K562 (cell line): ENCODE data around the gene PITHD1. TPM values are rescaled to one million over a fixed set of nuclear protein-coding genes. Genes with fewer than 3 reads are reported as not detected.

ENCODE experiments used
- BCOR ChIP-seq: fragments of 450-650 bp; IDR thresholded peaks from 2 replicates; pipeline ENCODE4 v1.6.1; 2016
- CBFA2T3 ChIP-seq: fragments of 450-650 bp; IDR thresholded peaks from 2 replicates; pipeline ENCODE4 v1.6.1; 2017
- CBX2 ChIP-seq: fragments of 200-600 bp; sonication (generic); IDR thresholded peaks from one replicate; pipeline ENCODE4 v1.6.1; 2012; ENCODE audit warnings: mild to moderate bottlenecking, low read length, inconsistent platforms; ENCODE audit not compliant: insufficient read depth, poor library complexity, severe bottlenecking
- ELF4 ChIP-seq: fragments of 450-650 bp; formaldehyde crosslinking; IDR thresholded peaks from 2 replicates; pipeline ENCODE4 v1.4.0; 2022; ENCODE audit warnings: missing genetic modification characterization
- ESRRB ChIP-seq: fragments of 250-450 bp; sonication (Bioruptor Pico); IDR thresholded peaks from 2 replicates; pipeline ENCODE4 v1.5.0; 2020; ENCODE audit warnings: mild to moderate bottlenecking, moderate library complexity, borderline replicate concordance
- GTF2E2 ChIP-seq: fragments of 200-800 bp; sonication (Bioruptor generic); IDR thresholded peaks from 2 replicates; pipeline ENCODE4 v1.6.1; 2016; ENCODE audit warnings: missing genetic modification characterization, missing compliant biosample characterization
- MAFK ChIP-seq: IDR thresholded peaks from 2 replicates; pipeline ENCODE4 v1.6.1; 2011; ENCODE audit warnings: low read length, improper control_type of control experiment
- MEIS2 ChIP-seq: fragments of 450-650 bp; IDR thresholded peaks from 2 replicates; pipeline ENCODE4 v1.6.1; 2014; ENCODE audit warnings: mild to moderate bottlenecking; ENCODE audit not compliant: partially characterized antibody
- NR1H2 ChIP-seq: sonication (generic); formaldehyde crosslinking; IDR thresholded peaks from 2 replicates; pipeline ENCODE4 v1.4.0; 2020; ENCODE audit warnings: mild to moderate bottlenecking, missing genetic modification reagents
- POLR2G ChIP-seq: fragments of 200-400 bp; formaldehyde crosslinking; IDR thresholded peaks from 2 replicates; pipeline ENCODE4 v1.6.1; 2017; ENCODE audit warnings: low read depth, mild to moderate bottlenecking, antibody characterized with exemption, low read length, moderate library complexity
- SRSF9 ChIP-seq: fragments of 200-400 bp; formaldehyde crosslinking; IDR thresholded peaks from 2 replicates; pipeline ENCODE4 v1.6.1; 2017; ENCODE audit warnings: low read depth, low read length, borderline replicate concordance
- TRIM28 ChIP-seq: fragments of 450-650 bp; IDR thresholded peaks from 2 replicates; pipeline ENCODE4 v1.6.1; 2017
- polyA plus RNA-seq, 8 experiments: library from polyadenylated mRNA; depleted of rRNA in 4 of 8; stranded (reverse) in 5 of 8; unstranded in 3 of 8; fragments of >200 nt; fragmentation: Nextera tagmentation in 2 of 8; fragmentation: Illumina TruSeq in 1 of 8; extraction: Ambion mirVana in 2 of 8; extraction: Trizol in 1 of 8; gene quantifications; 2 replicates each; pipeline versions ENCODE4 v1.2.1 to v1.2.3, GENCODE V29; 2011 to 2014; ENCODE audit warnings: inconsistent platforms in 1 of 8, missing spikeins in 1 of 8
- total RNA-seq, 7 experiments: library from RNA; depleted of rRNA in 6 of 7; stranded (reverse); fragments of >200 nt in 6 of 7; fragmentation: Illumina TruSeq in 2 of 7; extraction: Trizol in 2 of 7; gene quantifications; 2 replicates each; pipeline versions ENCODE4 v1.2.1 to v1.2.3, GENCODE V29; 2011 to 2021; ENCODE audit warnings: low replicate concordance in 1 of 7
- TF ChIP-seq, protein P1 (sequence below), 2 experiments: fragments of 150-350 bp in 1 of 2; IDR thresholded peaks; 2 replicates each; pipeline ENCODE4 v1.6.1; 2012 to 2016; ENCODE audit warnings: low read depth in 2 of 2, low read length in 2 of 2, mild to moderate bottlenecking in 1 of 2, moderate library complexity in 1 of 2
- TF ChIP-seq, protein P2 (sequence below): fragments of 200-800 bp; sonication (Bioruptor generic); IDR thresholded peaks from 2 replicates; pipeline ENCODE4 v1.6.1; 2016; ENCODE audit warnings: missing genetic modification characterization, missing compliant biosample characterization
- TF ChIP-seq, protein P3 (sequence below): fragments of 250-450 bp; sonication (Bioruptor Pico); IDR thresholded peaks from 2 replicates; pipeline ENCODE4 v1.8.0; 2022; ENCODE audit warnings: moderate library complexity, mild to moderate bottlenecking, inconsistent platforms
- TF ChIP-seq, protein P4 (sequence below): fragments of 450-650 bp; IDR thresholded peaks from 2 replicates; pipeline ENCODE4 v1.6.1; 2016; ENCODE audit warnings: missing biosample characterization, missing genetic modification characterization

Gene PITHD1
- total and polyA plus RNA-seq, 9 of the 15 experiments (the other 6 are each of a cell fraction or from before 2014, with no cell fraction given): 46.5 to 175 (median 149) TPM

DNA sequence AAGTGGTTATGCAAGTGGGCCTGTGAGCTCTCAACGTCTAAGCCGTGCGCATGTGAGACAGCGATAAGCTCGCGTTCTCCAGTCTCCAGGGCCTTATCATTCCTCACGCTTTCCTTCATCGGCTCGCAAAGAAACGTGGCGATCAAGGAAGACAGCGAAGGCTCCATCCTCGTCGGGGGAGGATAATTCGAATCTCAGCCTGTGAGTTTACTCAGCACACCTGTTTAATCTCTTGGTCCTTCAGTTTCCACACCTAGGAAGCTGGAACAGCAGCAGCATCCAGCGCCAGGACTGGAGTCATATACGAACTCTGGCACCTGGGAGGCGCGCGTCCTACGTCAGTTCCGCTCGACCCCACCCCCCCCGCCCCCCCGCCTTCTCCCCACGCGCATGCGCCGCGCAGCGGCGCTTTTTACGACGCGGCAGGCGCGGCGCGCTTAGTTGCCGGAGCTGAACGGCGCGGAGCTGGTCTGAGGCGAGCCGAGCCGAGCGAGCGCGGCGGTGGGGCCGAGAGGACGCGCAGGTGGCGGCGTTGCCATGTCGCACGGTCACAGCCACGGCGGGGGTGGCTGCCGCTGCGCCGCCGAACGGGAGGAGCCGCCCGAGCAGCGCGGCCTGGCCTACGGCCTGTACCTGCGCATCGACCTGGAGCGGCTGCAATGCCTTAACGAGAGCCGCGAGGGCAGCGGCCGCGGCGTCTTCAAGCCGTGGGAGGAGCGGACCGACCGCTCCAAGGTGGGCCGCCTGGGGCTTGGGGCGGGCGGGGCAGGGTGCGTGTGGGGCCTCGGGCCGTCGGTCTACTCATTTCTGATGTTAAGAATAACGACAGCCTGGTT, at the start of gene PITHD1 (continued):
- TF ChIP-seq MEIS2 (peak; percentile 91), MAFK (no peak), ELF4 (CRISPR knock-in tag) (no peak; the same call in 1 of the 2 replicates), POLR2G (peak; percentile 96), BCOR (peak; percentile 76), CBFA2T3 (peak; percentile 98), SRSF9 (no peak), NR1H2 (CRISPR knock-in tag) (no peak; the same call in 1 of the 2 replicates), GTF2E2 (tag) (peak; percentile 74; the same call in 1 of the 2 replicates), ESRRB (no peak; the same call in 1 of the 2 replicates), CBX2 (no peak), TRIM28 (0 out of 2 replicates have a peak, but pooled peaks have one; percentile 8)
- TF ChIP-seq, protein P1, sequence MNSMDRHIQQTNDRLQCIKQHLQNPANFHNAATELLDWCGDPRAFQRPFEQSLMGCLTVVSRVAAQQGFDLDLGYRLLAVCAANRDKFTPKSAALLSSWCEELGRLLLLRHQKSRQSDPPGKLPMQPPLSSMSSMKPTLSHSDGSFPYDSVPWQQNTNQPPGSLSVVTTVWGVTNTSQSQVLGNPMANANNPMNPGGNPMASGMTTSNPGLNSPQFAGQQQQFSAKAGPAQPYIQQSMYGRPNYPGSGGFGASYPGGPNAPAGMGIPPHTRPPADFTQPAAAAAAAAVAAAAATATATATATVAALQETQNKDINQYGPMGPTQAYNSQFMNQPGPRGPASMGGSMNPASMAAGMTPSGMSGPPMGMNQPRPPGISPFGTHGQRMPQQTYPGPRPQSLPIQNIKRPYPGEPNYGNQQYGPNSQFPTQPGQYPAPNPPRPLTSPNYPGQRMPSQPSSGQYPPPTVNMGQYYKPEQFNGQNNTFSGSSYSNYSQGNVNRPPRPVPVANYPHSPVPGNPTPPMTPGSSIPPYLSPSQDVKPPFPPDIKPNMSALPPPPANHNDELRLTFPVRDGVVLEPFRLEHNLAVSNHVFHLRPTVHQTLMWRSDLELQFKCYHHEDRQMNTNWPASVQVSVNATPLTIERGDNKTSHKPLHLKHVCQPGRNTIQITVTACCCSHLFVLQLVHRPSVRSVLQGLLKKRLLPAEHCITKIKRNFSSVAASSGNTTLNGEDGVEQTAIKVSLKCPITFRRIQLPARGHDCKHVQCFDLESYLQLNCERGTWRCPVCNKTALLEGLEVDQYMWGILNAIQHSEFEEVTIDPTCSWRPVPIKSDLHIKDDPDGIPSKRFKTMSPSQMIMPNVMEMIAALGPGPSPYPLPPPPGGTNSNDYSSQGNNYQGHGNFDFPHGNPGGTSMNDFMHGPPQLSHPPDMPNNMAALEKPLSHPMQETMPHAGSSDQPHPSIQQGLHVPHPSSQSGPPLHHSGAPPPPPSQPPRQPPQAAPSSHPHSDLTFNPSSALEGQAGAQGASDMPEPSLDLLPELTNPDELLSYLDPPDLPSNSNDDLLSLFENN (IDR thresholded peaks at IDR 0.05; ENCODE audit: low read depth in 2 of 2, low read length in 2 of 2): peak in 1 of 2 experiments; percentile 82; a peak in 1 of 4 replicates
- TF ChIP-seq, protein P2, sequence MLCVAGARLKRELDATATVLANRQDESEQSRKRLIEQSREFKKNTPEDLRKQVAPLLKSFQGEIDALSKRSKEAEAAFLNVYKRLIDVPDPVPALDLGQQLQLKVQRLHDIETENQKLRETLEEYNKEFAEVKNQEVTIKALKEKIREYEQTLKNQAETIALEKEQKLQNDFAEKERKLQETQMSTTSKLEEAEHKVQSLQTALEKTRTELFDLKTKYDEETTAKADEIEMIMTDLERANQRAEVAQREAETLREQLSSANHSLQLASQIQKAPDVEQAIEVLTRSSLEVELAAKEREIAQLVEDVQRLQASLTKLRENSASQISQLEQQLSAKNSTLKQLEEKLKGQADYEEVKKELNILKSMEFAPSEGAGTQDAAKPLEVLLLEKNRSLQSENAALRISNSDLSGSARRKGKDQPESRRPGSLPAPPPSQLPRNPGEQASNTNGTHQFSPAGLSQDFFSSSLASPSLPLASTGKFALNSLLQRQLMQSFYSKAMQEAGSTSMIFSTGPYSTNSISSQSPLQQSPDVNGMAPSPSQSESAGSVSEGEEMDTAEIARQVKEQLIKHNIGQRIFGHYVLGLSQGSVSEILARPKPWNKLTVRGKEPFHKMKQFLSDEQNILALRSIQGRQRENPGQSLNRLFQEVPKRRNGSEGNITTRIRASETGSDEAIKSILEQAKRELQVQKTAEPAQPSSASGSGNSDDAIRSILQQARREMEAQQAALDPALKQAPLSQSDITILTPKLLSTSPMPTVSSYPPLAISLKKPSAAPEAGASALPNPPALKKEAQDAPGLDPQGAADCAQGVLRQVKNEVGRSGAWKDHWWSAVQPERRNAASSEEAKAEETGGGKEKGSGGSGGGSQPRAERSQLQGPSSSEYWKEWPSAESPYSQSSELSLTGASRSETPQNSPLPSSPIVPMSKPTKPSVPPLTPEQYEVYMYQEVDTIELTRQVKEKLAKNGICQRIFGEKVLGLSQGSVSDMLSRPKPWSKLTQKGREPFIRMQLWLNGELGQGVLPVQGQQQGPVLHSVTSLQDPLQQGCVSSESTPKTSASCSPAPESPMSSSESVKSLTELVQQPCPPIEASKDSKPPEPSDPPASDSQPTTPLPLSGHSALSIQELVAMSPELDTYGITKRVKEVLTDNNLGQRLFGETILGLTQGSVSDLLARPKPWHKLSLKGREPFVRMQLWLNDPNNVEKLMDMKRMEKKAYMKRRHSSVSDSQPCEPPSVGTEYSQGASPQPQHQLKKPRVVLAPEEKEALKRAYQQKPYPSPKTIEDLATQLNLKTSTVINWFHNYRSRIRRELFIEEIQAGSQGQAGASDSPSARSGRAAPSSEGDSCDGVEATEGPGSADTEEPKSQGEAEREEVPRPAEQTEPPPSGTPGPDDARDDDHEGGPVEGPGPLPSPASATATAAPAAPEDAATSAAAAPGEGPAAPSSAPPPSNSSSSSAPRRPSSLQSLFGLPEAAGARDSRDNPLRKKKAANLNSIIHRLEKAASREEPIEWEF (CRISPR knock-in tag): no peak
- TF ChIP-seq, protein P3, sequence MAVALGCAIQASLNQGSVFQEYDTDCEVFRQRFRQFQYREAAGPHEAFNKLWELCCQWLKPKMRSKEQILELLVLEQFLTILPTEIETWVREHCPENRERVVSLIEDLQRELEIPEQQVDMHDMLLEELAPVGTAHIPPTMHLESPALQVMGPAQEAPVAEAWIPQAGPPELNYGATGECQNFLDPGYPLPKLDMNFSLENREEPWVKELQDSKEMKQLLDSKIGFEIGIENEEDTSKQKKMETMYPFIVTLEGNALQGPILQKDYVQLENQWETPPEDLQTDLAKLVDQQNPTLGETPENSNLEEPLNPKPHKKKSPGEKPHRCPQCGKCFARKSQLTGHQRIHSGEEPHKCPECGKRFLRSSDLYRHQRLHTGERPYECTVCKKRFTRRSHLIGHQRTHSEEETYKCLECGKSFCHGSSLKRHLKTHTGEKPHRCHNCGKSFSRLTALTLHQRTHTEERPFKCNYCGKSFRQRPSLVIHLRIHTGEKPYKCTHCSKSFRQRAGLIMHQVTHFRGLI (CRISPR knock-in tag): no peak
- TF ChIP-seq, protein P4, sequence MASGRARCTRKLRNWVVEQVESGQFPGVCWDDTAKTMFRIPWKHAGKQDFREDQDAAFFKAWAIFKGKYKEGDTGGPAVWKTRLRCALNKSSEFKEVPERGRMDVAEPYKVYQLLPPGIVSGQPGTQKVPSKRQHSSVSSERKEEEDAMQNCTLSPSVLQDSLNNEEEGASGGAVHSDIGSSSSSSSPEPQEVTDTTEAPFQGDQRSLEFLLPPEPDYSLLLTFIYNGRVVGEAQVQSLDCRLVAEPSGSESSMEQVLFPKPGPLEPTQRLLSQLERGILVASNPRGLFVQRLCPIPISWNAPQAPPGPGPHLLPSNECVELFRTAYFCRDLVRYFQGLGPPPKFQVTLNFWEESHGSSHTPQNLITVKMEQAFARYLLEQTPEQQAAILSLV: 0 out of 2 replicates have a peak, but pooled peaks have one; percentile 51
